Activated B cell treated with CpG ODN at 0.5 μM for 24 hours (primary cell): ENCODE results near the gene SLC18A3. TPM values are rescaled to one million over a fixed set of nuclear protein-coding genes. Genes with fewer than 3 reads are reported as not detected.

Source experiments
- ATAC-seq: fragments of 200-7000 bp; cut with Tn5 transposase; one replicate; pipeline ENCODE4 v1.10.0; 2021; ENCODE audit warnings: low read depth, mild to moderate bottlenecking, moderate library complexity
- CTCF ChIA-PET: fragments of 350-600 bp; sonication (Branson Sonifier 250); formaldehyde crosslinking; loops from one replicate; lab custom pipeline; 2021; ENCODE audit warnings: antibody characterized with exemption; lab: Charles Lee
- POLR2A ChIA-PET: fragments of 350-600 bp; sonication (Branson Sonifier 250); formaldehyde crosslinking; loops from one replicate; lab custom pipeline; 2021; ENCODE audit warnings: antibody characterized with exemption; lab: Charles Lee
- DNase-seq: peaks from one replicate; pipeline ENCODE4 v3.0.0; 2022
- H3K27ac Mint-ChIP-seq: one replicate; pipeline ENCODE4 v1.8.0; 2020; ENCODE audit warnings: mixed read lengths
- H3K27me3 Mint-ChIP-seq: one replicate; pipeline ENCODE4 v1.8.0; 2021; ENCODE audit warnings: mixed read lengths
- H3K36me3 Mint-ChIP-seq: one replicate; pipeline ENCODE4 v1.8.0; 2021; ENCODE audit warnings: low read depth, mixed read lengths
- H3K4me1 Mint-ChIP-seq: one replicate; pipeline ENCODE4 v1.8.0; 2021; ENCODE audit warnings: mixed read lengths
- H3K4me3 Mint-ChIP-seq: one replicate; pipeline ENCODE4 v1.8.0; 2020; ENCODE audit warnings: mild to moderate bottlenecking, mixed read lengths
- H3K9me3 Mint-ChIP-seq: one replicate; pipeline ENCODE4 v1.8.0; 2020; ENCODE audit warnings: mixed read lengths
- intact Hi-C: fragments of 100-400 bp; cut with micrococcal nuclease; formaldehyde crosslinking; loops from one replicate; pipeline ENCODE4 v1.15.1; 2024
- total RNA-seq: library from RNA; stranded (reverse); gene quantifications from 2 replicates; pipeline ENCODE4 v1.2.3, GENCODE V29; 2022
- TF ChIP-seq, protein P1 (sequence below): fragments of 200-600 bp; IDR thresholded peaks from one replicate; pipeline ENCODE4 v1.8.0; 2022; ENCODE audit warnings: antibody characterized with exemption, mild to moderate bottlenecking

Gene SLC18A3
- total RNA-seq, 1 donor from 2014 or later: not detected

DNA sequence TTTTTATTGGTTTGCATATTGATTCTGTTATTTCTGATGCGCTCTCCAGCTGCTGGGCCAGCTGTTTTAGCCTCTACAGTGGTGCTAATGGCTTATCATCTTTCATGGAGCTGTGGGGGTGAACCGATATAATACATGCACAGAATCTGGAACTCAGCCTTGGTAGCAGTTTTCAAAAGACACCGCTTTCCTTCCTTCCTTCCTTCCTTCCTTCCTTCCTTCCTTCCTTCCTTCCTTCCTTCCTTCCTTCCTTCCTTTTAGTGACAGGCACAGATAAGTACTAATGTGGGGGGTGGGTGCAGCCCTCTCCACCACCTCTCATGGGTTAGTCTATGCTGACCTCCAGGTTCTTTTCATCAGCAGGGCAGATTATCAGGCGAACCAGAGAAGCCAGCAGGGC, 37.4 kb downstream of the SLC18A3 start:
- peaks cover 30% of the 10 kb centered on the region for H3K27me3 Mint-ChIP-seq
- TF ChIP-seq, protein P1, sequence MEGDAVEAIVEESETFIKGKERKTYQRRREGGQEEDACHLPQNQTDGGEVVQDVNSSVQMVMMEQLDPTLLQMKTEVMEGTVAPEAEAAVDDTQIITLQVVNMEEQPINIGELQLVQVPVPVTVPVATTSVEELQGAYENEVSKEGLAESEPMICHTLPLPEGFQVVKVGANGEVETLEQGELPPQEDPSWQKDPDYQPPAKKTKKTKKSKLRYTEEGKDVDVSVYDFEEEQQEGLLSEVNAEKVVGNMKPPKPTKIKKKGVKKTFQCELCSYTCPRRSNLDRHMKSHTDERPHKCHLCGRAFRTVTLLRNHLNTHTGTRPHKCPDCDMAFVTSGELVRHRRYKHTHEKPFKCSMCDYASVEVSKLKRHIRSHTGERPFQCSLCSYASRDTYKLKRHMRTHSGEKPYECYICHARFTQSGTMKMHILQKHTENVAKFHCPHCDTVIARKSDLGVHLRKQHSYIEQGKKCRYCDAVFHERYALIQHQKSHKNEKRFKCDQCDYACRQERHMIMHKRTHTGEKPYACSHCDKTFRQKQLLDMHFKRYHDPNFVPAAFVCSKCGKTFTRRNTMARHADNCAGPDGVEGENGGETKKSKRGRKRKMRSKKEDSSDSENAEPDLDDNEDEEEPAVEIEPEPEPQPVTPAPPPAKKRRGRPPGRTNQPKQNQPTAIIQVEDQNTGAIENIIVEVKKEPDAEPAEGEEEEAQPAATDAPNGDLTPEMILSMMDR: no peak
- no peak for ATAC-seq
- peaks cover 8% of the 10 kb centered on the region for H3K4me1 Mint-ChIP-seq
- ChIA-PET CTCF (no interaction called here), POLR2A (no interaction called here)
- no peaks in the 10 kb centered on the region for H3K36me3 Mint-ChIP-seq
- no peak for DNase-seq
- intact Hi-C loops: no loop called here
- H3K4me3 Mint-ChIP-seq: no peak overlapping the region
- no peak overlapping the region for H3K27ac Mint-ChIP-seq
- no peaks in the 10 kb centered on the region for H3K9me3 Mint-ChIP-seq

DNA sequence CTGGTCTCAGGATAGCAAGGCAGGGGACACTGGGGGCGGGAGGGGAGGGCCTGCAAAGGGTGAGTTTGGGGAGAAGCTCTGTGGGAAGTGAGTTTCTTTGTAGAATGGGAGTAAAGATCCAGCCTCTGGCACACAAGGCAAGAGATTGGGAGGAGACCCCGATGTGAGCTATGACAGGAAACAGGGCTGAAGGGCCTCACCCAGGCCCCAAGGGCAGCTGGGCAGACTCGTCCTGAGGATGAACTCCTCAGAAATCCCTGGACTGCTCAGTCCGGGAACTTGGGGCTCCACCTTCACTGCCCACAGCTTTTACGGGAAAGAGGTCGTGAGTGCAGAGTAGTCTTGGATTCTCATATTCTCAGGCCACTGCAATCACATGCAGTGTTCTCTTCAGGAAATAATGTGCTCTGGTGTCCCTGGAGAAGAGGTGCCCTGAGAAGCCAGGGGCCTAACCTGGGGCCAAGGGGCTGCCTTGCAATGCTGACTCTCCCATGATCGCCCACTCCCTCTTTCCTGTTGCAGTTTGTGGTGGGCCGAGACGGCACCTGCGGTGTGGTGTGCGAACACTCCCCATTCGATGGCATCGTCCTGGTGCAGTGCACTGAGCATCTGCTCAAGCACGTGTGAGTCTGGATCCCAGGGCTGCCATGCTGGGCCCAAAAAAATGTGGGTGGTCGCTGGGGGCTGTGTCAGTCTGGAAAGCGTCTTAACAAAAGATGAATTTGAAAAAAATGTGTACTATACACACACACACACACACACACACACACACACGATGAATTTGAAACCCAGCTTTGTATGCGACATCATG, 38.1 kb downstream of the SLC18A3 start:
- Mint-ChIP-seq H3K27ac (no peak overlapping the region), H3K4me1 (peaks cover 8% of the 10 kb centered on the region), H3K9me3 (no peaks in the 10 kb centered on the region), H3K4me3 (no peak overlapping the region), H3K36me3 (no peaks in the 10 kb centered on the region), H3K27me3 (peaks cover 32% of the 10 kb centered on the region)
- CTCF ChIA-PET: no interaction called here
- POLR2A ChIA-PET: no interaction called here
- intact Hi-C loops: no loop called here
- TF ChIP-seq, protein P1: no peak
- no peak for ATAC-seq
- DNase-seq: no peak

DNA sequence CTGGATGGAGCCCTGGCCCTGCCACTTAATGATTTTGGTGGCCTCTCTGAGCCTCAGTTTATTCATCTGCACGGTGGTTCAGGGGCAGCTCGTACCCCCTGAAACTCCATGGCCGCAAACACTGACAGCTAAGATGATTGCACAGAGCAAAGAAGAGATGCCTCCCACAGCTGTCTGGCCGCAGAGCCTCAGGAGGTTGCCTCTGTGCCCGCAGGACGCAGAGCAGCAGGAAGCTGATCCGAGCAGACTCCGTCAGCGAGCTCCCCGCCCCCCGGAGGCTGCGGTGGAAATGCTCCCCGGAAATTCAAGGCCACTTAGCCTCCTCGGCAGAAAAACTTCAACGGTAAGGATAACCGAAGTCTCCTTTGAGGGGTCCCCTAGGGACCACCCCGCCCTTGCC, 39.2 kb downstream of the SLC18A3 start:
- TF ChIP-seq, protein P1: no peak
- DNase-seq (no peak), ATAC-seq (no peak)
- Mint-ChIP-seq H3K4me1 (peaks cover 8% of the 10 kb centered on the region), H3K9me3 (no peaks in the 10 kb centered on the region), H3K27ac (no peak overlapping the region), H3K27me3 (peaks cover 27% of the 10 kb centered on the region), H3K4me3 (no peak overlapping the region), H3K36me3 (no peaks in the 10 kb centered on the region)
- intact Hi-C loops: no loop called here
- POLR2A ChIA-PET: no interaction called here
- CTCF ChIA-PET: no interaction called here

DNA sequence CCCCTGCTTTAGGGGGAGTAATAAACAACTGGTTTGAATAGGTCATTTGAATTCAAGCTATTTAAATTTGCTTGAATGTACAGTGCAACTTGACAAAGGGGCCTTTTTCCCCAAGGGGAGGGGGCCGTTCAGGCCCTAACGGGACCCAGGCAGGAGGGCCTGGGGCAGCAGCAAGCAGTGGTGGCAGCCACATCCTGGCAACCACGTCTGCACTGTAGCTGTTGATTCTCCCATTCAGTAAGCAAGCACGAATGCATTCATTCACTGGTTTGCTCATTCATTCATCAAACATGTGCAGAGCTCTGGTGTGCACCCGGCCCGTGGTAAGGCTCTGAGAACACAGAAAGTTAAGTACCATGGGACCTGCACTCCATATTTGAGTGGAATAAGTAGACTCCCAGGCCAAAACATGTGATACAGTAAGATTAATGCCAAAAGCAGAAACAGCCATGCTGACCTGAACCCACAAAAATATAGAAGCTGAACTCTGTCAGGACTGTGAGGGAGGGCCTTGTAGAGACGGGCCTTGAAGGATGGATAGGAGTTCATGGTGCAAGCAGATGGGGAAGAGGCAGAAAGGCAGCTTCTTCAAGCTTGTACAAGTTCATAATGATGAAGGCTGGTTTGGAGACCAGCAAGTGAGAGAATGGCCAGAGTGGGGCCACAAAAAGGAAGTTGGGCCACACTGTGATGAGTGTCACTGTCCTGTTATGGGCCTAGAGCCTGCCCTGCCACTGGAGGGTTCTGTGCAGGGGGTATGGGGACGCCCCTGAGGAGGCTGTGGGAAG, 40.0 kb downstream of the SLC18A3 start:
- ATAC-seq: no peak
- Mint-ChIP-seq H3K4me1 (peaks cover 8% of the 10 kb centered on the region), H3K9me3 (no peaks in the 10 kb centered on the region), H3K4me3 (no peak overlapping the region), H3K36me3 (no peaks in the 10 kb centered on the region), H3K27ac (no peak overlapping the region), H3K27me3 (peaks cover 22% of the 10 kb centered on the region)
- ChIA-PET POLR2A (no interaction called here), CTCF (no interaction called here)
- intact Hi-C loops: no loop called here
- no peak for DNase-seq
- TF ChIP-seq, protein P1: no peak

DNA sequence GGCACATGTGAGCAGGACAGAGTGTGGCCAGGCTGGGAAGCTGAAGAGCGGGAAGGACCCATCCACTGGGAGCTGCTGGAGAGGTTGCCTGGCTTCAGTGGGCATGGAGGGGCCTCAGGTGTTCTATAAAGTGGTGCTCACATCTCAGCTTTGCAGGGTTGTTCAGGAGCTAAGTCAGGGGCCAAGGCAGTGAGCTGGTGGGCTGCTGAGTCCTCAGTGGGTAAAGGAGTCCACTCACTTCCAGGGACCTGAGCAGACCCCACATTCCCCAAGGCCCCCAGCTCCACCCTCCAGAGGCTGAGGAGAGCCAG, 40.6 kb downstream of the SLC18A3 start:
- Mint-ChIP-seq H3K27me3 (peaks cover 21% of the 10 kb centered on the region), H3K4me3 (no peak overlapping the region), H3K9me3 (no peaks in the 10 kb centered on the region), H3K4me1 (peaks cover 8% of the 10 kb centered on the region), H3K36me3 (no peaks in the 10 kb centered on the region), H3K27ac (no peak overlapping the region)
- CTCF ChIA-PET: no interaction called here
- no peak for ATAC-seq
- intact Hi-C loops: no loop called here
- TF ChIP-seq, protein P1: no peak
- POLR2A ChIA-PET: no interaction called here
- DNase-seq: no peak
